Epidermal melanocyte (primary cell): ENCODE data around the gene ADGRG7.

Experiments
- DNase-seq: peaks from one replicate; pipeline ENCODE4 v3.0.0; 2011; ENCODE audit warnings: low spot score; ENCODE audit not compliant: insufficient read length

ADGRG7 gene

DNA sequence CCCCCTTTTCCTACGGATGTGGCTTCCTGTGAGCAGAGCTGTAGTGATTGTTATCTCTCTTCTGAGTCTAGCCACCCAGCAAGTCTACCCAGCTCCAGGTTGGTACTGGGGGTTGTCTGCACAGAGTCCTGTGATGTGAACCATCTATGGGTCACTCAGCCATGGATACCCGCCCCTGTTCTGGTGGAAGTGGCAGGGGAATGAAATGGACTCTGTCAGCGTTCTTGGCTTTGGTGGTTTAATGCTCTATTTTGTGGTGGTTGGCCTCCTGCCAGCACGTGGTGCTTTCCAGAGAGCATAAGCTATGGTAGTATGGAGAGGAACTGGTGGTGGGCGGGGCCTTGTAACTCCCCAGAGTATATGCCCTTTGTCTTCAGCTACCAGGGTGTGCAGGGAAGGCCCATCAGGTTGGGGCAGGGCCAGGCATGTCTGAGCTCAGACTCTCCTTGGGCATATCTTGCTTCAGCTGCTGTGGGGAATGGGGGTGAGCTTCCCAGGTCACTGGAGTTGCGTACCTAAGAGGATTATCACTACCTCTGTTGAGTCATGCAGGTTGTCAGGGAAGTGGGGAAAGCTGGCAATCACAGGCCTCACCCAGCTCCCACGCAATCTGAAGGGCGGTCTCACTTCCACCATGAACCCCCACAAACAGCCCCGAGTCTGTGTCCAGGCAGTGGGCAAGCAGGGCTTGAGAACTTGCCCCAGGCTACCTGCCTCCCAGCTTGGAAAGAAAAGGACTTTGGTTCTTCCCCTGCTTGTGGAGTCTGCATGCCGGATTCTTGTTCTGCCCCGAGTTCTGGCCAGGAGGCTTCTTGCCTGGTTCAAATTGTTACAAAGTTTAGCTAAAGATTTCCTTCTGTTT lies 9.0 kb upstream of the ADGRG7 start:
- no peak for DNase-seq

DNA sequence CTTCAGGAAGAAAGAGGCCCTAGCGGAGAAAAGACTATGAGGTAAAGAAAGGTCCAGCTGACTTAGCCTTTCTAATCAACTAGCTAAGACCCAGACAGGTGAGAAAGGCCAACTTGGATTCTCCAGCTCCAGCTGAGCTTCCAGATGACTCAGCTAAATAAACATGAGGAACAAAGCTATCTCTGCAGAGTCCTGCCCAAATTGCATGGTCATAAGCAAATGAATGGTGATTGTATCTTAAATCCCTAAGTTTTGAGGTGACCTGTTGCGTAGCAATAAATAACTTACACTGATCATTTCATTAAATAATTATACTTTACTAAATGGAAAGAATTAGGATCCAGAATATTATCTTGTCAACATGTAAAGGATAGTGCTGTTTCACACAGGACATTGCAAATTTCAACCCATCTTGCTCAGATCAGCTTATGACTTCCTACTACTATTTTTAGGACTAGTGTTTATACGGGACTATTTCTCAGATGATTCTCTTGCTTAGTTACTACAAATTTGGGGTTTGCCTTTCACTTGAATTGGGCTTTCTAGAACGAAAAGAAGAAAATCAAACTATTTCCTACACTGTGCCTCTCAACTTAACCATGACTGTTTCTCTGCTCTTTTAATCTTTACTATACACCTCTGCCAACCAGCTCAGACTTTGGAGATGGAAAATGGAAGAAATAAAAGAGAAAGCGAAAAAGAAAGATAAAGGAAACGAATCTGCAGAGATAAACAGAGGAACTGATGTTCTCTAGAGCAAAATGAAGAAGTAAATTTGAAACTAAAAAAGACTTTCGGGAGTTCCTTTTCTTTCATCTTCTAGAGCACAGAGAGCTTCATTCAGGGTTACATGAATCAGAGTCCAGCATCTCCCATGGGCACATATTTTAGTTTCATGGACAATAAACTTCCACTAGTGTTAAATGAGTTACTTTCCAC lies 6.6 kb upstream of the ADGRG7 start:
- DNase-seq: no peak

DNA sequence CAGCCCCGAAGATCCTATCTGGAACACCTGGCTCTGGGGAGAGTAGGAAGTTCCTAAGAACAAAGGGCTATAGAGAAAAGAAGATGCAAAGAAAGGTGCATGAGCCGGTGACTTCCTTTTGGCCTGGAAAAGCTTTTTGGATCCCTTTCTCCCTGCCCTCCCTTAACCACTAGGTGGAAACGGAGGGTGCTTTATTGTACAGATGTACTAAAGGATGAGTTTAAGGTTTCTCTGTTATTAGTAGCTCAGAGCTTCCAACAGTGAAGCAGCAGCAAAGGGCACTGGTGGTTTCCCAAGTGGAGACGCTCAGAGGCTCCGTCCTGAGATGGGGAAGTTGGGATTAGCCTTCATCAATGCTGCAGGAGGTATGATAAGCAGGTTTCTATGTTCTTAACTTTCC lies 5.9 kb upstream of the ADGRG7 start:
- DNase-seq: no peak

DNA sequence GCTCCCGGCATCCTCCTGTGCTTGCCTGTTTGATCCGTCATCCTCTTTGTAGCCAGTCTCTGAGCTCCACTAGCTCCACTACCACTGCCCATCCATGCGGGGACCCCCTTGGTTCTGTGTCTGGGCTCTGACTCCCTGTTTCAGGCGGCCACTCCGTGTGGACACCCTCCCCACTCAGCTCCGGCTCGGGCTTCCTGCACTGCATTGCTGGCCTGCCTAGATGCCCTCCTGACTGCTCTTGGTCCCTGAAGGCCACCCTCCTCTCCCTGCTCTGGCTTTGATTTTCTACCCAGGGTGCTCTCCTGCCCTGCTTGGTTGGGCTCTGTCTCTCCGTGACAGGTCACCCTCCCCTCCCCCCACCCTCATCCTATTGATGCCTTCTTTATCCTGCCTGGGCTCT lies 4.0 kb upstream of the ADGRG7 start:
- DNase-seq: no peak

DNA sequence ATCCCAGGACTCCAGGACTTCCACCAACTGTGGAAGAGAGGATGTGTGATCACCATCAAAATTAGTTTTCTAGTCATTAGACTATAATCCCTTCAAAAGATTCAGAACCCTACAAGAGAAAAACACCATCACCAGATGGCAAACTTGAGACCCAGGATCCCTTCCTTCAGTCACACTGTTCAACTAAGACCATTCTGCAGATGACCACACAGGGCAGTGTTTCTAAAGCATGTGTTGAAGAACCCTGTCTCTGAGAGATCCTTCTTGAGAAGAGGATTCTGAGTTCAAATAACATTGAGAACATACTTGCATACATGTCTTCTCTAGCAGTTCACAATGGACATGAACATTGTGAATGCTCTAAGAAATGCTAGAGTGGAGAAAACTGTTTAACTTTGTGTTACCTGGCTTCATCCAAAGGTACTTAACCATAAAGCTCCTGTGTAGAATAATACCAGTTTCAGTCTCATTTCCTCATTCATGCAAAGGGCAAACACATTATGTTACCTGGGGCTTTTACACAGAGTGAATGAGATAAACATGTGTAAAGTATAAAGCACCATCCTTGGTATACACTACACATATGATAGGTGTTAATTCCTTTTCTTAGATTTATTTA lies 2.4 kb upstream of the ADGRG7 start:
- no peak for DNase-seq

DNA sequence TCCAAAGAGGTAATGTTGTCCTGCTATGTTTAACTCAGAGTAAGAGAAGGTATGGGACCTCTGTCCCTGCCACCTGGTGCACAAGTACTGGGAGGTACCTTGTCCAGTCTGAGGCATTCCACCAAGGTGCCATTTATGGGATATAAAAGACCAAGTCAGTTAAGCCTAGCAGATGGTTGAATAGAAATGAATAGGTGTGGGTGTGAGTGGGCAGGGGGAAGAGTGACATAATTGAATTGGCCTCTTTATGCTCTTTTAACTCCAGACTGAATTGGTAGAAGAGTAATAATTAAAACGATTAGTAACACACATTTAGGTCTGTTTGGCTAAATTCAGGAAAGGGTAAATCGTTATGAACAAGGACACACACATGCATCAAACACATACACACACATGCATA lies 562 bp downstream of the ADGRG7 start:
- no peak for DNase-seq

DNA sequence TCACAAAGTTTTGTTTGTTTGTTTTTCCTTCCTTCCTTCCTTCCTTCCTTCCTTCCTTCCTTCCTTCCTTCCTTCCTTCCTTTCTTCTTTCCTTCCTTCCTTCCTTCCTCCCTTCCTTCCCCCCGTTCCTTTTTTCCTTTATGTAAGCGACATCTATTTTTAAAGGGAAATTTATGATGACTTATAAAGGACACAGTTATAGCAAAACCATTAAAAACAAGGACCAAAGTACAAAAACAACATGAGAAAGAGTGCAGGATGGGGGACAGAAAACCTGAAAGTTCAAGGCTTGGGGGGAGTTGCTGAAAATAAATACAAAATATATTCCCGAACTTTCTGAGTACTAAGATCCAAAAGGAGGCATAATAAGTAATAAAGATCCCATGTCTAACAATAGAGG lies 1.8 kb downstream of the ADGRG7 start:
- DNase-seq: no peak

DNA sequence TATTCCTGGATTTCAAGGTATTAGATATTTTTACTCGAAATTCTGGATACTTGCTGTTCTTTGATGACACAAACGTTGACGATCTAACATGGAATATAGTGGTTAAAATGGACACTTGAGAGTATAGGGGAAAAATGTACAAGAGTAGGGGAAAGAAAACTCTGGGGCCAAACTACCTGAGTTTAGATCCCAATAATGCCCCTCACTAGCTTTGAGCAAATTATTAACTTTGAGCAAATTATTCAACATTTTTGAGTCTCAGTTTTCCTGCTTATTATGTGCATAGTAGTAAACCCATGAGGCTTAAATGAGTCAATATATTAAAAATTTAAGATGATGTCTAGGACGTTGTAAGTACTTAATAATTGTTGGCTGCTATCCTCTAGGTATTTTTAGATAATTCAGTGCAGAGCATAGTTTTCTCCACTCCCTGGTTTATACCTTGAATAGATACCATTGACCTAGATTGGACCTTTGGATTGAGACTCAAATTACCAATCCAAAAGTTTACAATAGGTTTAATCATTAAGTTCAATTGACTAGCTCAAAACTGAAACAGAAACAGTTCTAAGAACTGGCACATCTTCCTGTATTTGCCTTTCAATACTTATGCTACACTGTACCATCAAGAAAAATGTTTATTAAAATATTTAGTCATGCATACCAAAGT lies 4.5 kb downstream of the ADGRG7 start:
- no peak for DNase-seq

DNA sequence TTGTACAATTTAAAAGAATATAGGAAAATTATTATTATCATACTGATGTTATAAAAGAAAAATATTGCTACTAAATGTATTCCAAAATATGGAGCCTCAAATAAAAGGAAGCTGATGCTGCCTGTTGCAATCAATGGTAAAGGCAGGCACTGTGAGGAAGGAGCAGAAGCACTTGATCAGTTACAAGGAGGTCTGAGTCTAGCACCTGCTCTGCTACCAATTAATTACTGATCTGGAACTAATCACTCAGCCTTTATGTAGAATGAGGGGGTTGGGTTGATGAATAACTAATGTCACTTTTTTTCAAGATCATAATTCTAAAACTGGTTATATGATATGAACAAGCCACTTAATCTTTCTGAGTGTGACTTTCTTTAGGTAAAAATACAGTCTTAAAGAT lies 5.5 kb downstream of the ADGRG7 start:
- no peak for DNase-seq

DNA sequence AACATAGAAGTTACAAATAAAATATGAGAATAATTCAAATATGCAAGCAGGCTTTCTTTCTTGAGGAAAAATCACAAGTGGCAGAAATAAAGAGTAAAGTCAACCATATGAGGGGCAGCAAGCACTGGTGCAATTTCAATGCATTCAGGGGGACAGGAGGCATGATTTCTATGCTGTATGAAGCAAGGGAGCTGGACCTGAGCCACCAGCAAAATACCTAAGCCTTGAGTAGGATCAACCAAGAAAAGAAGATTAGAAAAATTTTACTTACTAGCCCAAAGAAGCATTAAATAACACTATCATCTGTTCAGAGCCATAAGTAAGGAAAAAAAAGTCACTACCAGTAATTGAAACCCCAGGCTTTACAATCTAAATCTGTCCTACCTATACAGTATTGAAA lies 6.3 kb downstream of the ADGRG7 start:
- no peak for DNase-seq

DNA sequence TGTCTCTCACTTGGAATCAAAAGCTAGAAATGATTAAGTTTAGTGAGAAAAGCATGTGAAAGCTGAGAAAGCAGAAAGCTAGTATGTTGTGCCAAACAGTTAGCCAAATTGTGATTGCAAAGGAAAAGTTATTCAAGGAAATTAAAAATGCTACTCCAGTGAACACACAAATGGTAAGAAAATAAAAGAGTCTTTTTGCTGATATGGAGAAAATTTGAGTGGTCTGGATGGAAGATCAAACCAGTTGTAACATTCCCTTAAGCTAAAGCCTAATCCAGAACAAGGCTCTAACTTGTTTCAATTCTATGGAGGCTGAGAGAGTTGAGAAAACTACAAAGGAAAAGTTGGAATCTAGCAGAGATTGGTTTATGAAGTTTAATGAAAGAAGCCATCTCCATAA lies 11.8 kb downstream of the ADGRG7 start:
- no peak for DNase-seq

DNA sequence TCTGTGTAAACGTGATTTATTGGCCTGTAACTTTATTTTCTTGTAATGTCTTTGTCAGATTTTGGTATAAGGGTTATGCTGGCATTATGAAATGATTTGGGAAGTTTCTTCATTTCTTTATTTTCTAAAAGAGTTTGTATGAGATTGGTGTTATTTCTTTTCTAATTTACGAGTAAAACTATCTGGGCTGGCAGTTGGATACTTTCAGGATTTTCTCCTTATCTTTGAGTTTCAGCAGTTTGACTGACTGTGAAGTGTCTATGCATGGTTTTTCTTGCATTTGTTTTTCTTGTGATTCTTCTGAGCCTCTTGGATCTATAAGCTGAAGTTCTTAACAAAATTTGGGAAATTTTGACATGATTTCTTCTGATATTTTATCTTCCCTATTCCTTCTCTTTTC lies 18.1 kb downstream of the ADGRG7 start:
- DNase-seq: no peak

DNA sequence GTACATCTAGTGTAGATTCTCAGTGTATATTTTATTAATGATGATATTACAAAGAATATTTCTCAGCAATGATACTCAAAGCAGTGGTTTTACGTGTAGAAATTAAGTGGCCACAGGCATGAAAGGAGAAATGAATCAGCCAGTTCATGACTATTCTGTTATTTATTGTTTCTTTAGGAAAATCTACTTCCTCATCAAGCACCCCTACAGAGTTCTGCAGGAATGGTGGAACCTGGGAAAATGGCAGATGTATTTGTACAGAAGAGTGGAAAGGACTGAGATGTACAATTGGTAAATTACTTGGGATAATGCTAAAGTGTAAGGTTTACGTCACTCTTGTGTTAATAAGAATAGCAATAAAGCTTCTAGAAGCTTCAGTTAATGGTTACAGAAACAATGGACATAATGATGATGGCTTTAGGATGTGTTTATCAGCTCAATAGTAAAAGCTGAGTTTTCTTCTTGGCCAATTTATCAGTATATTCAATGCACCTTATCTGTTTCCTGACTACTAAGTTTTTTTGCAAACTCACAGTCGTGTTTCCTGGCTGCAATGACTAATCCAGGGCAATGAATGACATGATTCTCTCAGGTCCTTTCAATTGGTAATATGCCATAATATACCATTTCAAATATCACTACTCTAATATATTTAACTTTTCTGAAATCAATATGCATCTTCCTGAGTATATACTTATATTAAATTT lies 20.2 kb downstream of the ADGRG7 start:
- no peak for DNase-seq

DNA sequence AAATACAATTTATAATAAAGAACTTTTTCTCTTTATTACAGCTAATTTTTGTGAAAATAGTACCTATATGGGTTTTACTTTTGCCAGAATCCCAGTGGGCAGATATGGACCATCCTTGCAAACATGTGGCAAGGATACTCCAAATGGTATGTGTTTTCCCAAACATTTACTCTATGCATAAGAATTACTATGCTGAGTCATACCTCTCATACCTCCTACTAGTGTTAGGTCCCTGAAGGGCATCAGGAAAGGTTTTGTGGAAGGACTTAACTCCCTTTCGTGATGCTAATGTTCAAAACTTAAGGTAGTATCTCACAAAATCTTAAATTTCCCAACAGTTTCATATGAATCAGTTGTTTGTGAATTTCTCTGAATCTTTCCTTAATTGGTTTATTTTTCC lies 21.3 kb downstream of the ADGRG7 start:
- DNase-seq: no peak

DNA sequence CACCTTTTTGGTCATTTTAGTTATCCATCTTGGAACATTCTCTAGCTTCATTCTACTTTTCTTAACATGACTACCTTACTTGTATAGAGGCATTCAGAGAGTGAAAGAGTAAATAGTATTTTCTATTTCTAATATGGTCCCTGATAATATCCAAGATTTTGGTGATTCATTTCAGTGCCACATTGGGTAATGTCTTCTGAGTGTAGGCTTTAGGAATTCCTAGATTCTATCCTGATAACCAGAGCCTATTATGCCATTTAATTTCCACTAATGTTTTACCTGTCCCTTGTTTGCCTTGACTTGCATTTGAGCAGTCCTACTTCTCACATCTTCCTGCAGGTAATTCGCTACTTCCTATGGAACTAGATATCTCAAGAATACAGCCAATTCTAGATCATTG lies 21.8 kb downstream of the ADGRG7 start:
- no peak for DNase-seq

DNA sequence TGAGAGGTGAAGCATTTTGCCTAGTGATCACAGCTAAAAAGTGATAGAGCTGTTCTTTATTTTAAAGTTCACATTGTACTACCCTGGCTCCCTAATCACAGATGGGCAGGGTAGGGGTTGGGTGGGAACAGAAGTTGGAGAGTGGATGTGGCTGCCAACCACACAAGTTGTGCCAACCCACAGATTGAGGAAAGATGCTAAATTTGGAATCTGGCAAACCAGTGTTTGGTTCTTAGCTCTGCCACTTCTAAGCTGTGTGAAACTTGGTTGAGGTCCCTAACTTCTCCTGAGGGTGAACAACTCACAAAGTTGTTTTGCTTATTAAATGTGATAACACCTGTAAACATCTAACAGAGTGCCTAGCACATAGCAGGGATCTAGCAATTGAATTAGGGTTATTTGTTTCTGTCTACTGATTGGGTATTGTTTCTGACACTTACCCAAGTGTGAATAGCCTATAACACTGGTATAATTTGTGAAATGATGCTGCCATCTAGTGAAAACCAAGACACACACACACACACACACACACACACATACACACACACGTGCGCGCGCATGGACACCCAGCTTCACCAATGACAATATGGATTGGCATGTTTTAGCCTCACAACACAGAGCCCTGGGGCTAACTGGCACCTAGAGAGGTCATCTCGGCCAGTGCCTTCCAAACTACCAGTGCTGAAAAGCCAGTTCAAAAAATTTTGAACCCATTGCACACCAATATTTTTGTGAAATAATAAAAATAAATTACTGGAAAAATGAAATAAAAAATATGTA lies 25.3 kb downstream of the ADGRG7 start:
- DNase-seq: no peak

DNA sequence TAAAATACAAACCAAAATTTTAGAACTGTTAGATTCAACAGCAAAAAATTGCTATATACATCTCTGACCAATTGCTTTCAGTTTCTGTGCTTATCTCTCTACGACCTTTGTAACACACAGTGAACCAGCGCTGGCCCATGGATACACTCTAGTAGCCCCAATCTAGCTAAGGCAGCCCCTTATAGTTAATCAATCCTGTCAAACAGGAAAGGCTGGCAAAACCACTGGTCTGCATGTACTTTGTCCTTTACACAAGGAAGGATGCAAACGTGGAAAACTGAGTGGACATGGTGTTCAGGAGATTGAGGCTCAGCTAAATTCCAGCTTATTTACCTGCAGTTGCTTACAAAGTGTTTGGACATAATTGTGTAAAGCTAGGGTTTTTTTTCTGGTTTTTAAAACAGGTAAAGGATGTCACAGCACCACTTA lies 25.9 kb downstream of the ADGRG7 start:
- no peak for DNase-seq

DNA sequence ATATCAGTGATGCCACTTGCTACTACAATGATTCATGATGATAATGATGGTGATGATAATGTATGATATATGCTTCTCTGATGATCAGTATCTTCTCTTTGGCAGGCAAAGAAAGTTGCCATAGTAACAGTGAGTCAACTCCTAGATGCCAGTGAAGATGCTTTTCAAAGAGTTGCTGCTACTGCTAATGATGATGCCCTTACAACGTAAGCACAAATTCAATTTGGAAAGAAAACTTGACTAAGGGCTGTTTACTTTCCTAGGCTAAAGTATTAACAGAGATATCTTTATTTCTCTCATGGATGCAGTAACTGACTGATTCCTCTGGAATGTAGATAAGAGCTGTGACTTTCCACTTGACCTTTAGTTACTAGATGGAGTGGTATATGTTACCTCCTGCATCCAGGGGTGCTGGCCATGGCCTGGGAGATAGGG lies 27.8 kb downstream of the ADGRG7 start:
- no peak for DNase-seq

DNA sequence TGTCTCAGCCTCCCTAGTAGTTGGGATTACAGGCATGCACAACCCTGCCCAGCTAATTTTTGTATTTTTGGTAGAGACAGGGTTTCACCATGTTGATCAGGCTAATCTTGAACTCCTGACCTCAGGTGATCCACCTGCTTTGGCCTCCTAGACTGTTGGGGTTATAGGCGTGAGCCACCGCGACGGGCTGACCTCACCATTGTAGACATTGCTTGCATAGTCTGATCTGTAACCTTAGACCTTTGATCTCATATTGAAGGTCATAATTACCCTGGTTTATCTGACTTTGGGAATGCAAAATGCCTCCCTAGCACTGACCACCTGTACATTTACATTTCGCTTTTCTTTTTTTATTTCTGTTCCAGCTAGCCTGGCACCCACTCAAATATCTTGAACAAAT lies 31.2 kb downstream of the ADGRG7 start:
- DNase-seq: no peak

DNA sequence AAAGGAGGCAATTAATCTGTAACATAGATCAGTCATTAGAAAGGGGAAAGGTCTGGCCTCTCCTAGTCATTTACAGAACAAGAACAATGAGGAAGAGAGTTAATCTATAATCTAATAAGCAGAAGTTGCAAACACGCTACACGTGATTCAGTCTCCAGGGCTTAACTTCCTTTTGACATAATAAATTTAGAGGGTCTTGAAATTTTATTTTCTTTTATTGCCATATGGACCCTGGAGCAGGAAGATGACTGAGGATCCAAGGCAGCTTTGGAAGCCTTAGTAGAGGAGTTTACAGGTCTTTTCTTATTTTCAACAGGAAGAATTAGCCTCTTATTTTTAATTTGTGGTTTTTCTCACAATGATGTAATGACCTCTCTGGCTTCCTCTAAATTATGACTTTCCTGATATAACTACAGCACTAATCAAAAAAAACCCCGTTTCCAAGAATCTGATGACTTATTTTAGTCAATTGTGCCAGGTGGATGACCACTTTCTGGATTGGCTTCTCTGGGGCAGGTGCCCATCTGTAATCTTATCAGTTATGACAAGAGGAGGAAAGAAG lies 32.2 kb downstream of the ADGRG7 start:
- no peak for DNase-seq
